Mesenchymal stem cell (in vitro differentiated cells and primary cell): ENCODE results near the gene GOLGA6L26. TPM values are rescaled to one million over a fixed set of nuclear protein-coding genes. Genes with fewer than 3 reads are reported as not detected.
"Not testable (repeated sequence)": the region's sequence is repeated elsewhere in the genome, so short reads cannot be mapped to it uniquely, and the experiment has no call there.

ENCODE experiments used
- DNase-seq: peaks from one replicate; pipeline ENCODE4 v3.0.0-alpha.2; 2013
- H2AFZ ChIP-seq: one replicate; pipeline ENCODE4 v1.6.1; 2013; ENCODE audit warnings: low read depth, mild to moderate bottlenecking, control low read depth, inconsistent platforms, low read length, moderate library complexity
- H2AK5ac ChIP-seq: 2 replicates; pipeline ENCODE4 v1.6.1; 2013; ENCODE audit warnings: low read length, moderate library complexity, mild to moderate bottlenecking, inconsistent platforms; ENCODE audit not compliant: severe bottlenecking
- H2BK120ac ChIP-seq: one replicate; pipeline ENCODE4 v1.6.1; 2013; ENCODE audit warnings: low read depth, mild to moderate bottlenecking, inconsistent platforms, low read length, moderate library complexity
- H2BK12ac ChIP-seq, 2 experiments: one replicate each; pipeline ENCODE4 v1.6.1; 2013; ENCODE audit warnings: inconsistent platforms in 2 of 2, low read length in 2 of 2, mild to moderate bottlenecking in 2 of 2, moderate library complexity in 2 of 2, control low read depth in 1 of 2
- H2BK15ac ChIP-seq: one replicate; pipeline ENCODE4 v1.6.1; 2013; ENCODE audit warnings: mild to moderate bottlenecking, low read depth, inconsistent platforms; ENCODE audit not compliant: poor library complexity, severe bottlenecking
- H2BK5ac ChIP-seq: 2 replicates; pipeline ENCODE4 v1.6.1; 2013; ENCODE audit warnings: low read depth, mild to moderate bottlenecking, low read length, control low read depth, inconsistent platforms; ENCODE audit not compliant: poor library complexity, severe bottlenecking
- H3K14ac ChIP-seq, 2 experiments: one replicate each; pipeline ENCODE4 v1.6.1; 2013; ENCODE audit warnings: inconsistent platforms in 2 of 2, low read length in 2 of 2, control low read depth in 1 of 2, mild to moderate bottlenecking in 1 of 2, moderate library complexity in 1 of 2
- H3K18ac ChIP-seq, 2 experiments: one replicate each; pipeline ENCODE4 v1.6.1; 2013; ENCODE audit warnings: inconsistent platforms in 2 of 2, low read length in 2 of 2, control low read depth in 1 of 2, low read depth in 1 of 2, mild to moderate bottlenecking in 1 of 2
- H3K23ac ChIP-seq, 2 experiments: one replicate each; pipeline ENCODE4 v1.6.1; 2013; ENCODE audit warnings: inconsistent platforms in 2 of 2, low read length in 2 of 2, mild to moderate bottlenecking in 2 of 2, moderate library complexity in 2 of 2, control low read depth in 1 of 2
- H3K27ac ChIP-seq: 2 replicates; pipeline ENCODE4 v1.5.1; 2013; ENCODE audit warnings: mild to moderate bottlenecking, moderate library complexity, low read length, control low read depth, inconsistent platforms; ENCODE audit not compliant: poor library complexity, severe bottlenecking
- H3K27me3 ChIP-seq, 2 experiments: 2 replicates each; pipeline versions ENCODE4 v1.6.1 to v1.7.0; 2013; ENCODE audit warnings: low read length in 2 of 2, mild to moderate bottlenecking in 2 of 2, moderate library complexity in 2 of 2, control low read depth in 1 of 2, inconsistent platforms in 1 of 2; ENCODE audit not compliant: control insufficient read depth in 1 of 2, insufficient read depth in 1 of 2
- H3K36me3 ChIP-seq, 2 experiments: 2 replicates each; pipeline versions ENCODE4 v1.6.1 to v1.7.0; 2013; ENCODE audit warnings: low read length in 2 of 2, control low read depth in 1 of 2, inconsistent platforms in 1 of 2, low read depth in 1 of 2, mild to moderate bottlenecking in 1 of 2; ENCODE audit not compliant: insufficient read depth in 2 of 2, control insufficient read depth in 1 of 2
- H3K4ac ChIP-seq, 2 experiments: one replicate each; pipeline ENCODE4 v1.6.1; 2013; ENCODE audit warnings: inconsistent platforms in 2 of 2, low read length in 2 of 2, mild to moderate bottlenecking in 2 of 2, moderate library complexity in 2 of 2, control low read depth in 1 of 2, low read depth in 1 of 2
- H3K4me1 ChIP-seq: 2 replicates; pipeline ENCODE4 v1.6.1; 2013; ENCODE audit warnings: low read depth, low read length, control low read depth; ENCODE audit not compliant: control insufficient read depth, insufficient read depth
- H3K4me2 ChIP-seq: 2 replicates; pipeline ENCODE4 v1.6.1; 2013; ENCODE audit warnings: low read length, mild to moderate bottlenecking, inconsistent platforms; ENCODE audit not compliant: poor library complexity, severe bottlenecking
- H3K4me3 ChIP-seq, 2 experiments: 2 replicates each; pipeline versions ENCODE4 v1.5.1 to v1.7.0; 2013; ENCODE audit warnings: low read length in 2 of 2, mild to moderate bottlenecking in 2 of 2, control low read depth in 1 of 2, low read depth in 1 of 2; ENCODE audit not compliant: insufficient read depth in 1 of 2
- H3K79me1 ChIP-seq: replicated peaks from 2 replicates; pipeline ENCODE4 v1.6.1; 2013; ENCODE audit warnings: mild to moderate bottlenecking, control low read depth, low read length, inconsistent platforms; ENCODE audit not compliant: poor library complexity, severe bottlenecking
- H3K9ac ChIP-seq: 2 replicates; pipeline ENCODE4 v1.7.0; 2013; ENCODE audit warnings: mild to moderate bottlenecking, low read length, moderate library complexity
- H3K9me3 ChIP-seq: 2 replicates; pipeline ENCODE4 v1.7.0; 2013; ENCODE audit warnings: mild to moderate bottlenecking, low read length; ENCODE audit not compliant: control insufficient read depth
- H4K8ac ChIP-seq: one replicate; pipeline ENCODE4 v1.6.1; 2013; ENCODE audit warnings: inconsistent platforms, mild to moderate bottlenecking, low read length, moderate library complexity
- H4K91ac ChIP-seq: one replicate; pipeline ENCODE4 v1.6.1; 2013; ENCODE audit warnings: mild to moderate bottlenecking, low read length, inconsistent platforms
- WGBS: methylation state at CpG from one replicate; pipeline ENCODE4 v1.1.7; 2013; ENCODE audit warnings: mixed read lengths; 5-methylcytosine and 5-hydroxymethylcytosine counted together
- small RNA-seq: library from polyadenylated mRNA; stranded (forward); fragments of <200 nt; extraction: miRNeasy Mini kit (QIAGEN cat#:217004); gene quantifications from one replicate; pipeline ENCODE3, GENCODE V24; 2013; ENCODE audit warnings: low read depth

Gene GOLGA6L26

DNA sequence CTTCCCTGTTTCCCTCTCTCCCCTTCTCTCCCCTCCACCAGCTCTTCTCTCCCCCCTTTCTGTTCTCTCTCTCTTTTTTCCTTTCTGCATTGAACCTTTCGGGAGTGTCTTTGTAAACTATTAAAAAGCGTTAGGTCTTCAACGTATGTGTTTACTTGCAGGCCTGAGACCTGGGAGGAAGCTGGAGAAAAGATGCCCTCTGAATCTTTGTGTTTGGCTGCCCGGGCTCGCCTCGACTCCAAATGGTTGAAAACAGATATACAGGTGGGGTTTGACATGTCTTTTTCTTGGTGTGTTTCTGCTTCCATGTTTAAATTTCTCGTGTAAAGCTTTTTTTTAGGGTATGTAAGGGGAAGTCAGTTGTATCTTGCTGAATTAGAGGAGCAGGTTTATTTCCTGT is 29.7 kb downstream of the GOLGA6L26 start:
- H3K4me2 ChIP-seq, H2AK5ac ChIP-seq, H2BK120ac ChIP-seq, H4K8ac ChIP-seq, H3K27me3 ChIP-seq, H3K14ac ChIP-seq, H2AFZ ChIP-seq, DNase-seq, H3K4ac ChIP-seq, H3K23ac ChIP-seq, H3K9me3 ChIP-seq, H3K79me1 ChIP-seq, H2BK5ac ChIP-seq, H3K27ac ChIP-seq, H4K91ac ChIP-seq, H2BK12ac ChIP-seq, H3K18ac ChIP-seq, H3K4me1 ChIP-seq, H2BK15ac ChIP-seq: not testable (repeated sequence)
- WGBS: 26% methylated on average over 7 of the region's 7 CpGs
- Histone ChIP-seq H3K36me3 (peaks cover 0 to 21% of the 10 kb centered on the region in 2 experiments), H3K4me3 (peak overlapping the region in 1 of 2 experiments; percentile 82), H3K9ac (peak overlapping the region; percentile 80)

DNA sequence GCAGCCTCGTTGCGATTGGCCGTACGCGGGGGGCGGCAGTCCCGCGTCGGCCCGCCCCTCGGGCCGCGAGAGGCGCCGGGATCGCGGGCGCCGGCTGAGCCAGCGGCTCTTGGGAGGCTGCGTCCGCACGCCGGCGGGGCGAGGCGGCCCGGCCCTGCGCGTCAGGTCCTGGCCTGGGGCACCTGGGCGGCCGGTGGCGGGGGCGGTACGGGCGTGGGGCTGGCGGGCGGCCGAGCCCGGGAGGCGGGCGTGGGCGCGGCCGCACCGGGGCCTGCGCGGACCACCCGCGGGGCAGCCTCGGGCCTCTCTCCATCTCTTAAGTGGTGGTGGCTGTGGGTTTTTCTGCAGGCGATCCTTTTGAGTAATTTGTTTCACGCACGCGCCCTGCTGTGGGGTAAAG is 30.3 kb downstream of the GOLGA6L26 start:
- peak; percentile 24 for DNase-seq

DNA sequence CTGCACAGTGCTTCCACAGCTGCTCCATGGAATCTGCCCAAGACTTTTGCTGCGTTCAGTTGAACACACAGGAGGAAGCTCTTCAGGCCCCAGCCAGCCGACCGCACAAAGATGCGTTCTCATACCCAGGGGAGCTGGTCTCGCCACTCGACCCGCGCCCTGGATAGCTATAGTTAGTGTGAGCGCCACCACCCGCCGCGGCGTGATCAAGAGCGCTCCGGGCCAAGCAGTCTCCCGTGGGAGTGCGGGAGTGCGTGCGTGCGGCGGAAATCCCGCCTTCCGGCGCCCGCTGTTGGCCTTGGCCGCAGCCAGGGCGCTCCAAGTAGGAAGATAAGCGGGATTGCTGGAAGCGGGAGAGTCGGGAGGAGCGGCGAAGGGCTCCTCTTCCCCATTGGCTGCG is 30.8 kb downstream of the GOLGA6L26 start:
- not testable (repeated sequence) for H3K23ac ChIP-seq, H3K27ac ChIP-seq, H3K4me2 ChIP-seq, H2BK120ac ChIP-seq, H4K91ac ChIP-seq, H2AFZ ChIP-seq, H3K9ac ChIP-seq, H3K27me3 ChIP-seq, H3K4ac ChIP-seq, H2AK5ac ChIP-seq, H2BK5ac ChIP-seq, DNase-seq, H3K18ac ChIP-seq, H4K8ac ChIP-seq, H2BK12ac ChIP-seq, H2BK15ac ChIP-seq, H3K9me3 ChIP-seq, H3K4me3 ChIP-seq, H3K14ac ChIP-seq, H3K79me1 ChIP-seq, H3K4me1 ChIP-seq
- peaks cover 0 to 14% of the 10 kb centered on the region in 2 experiments for H3K36me3 ChIP-seq
- WGBS: no CpG with 5 or more reads among the region's 33 CpGs

More for the DNA sequence above, 30.3 kb downstream of the GOLGA6L26 start:
- not testable (repeated sequence) for H3K4me2 ChIP-seq, H3K27me3 ChIP-seq, H4K91ac ChIP-seq, H3K79me1 ChIP-seq, H2BK5ac ChIP-seq, H3K9me3 ChIP-seq, H3K23ac ChIP-seq, H3K4ac ChIP-seq, H2BK120ac ChIP-seq, H3K27ac ChIP-seq, H3K14ac ChIP-seq, H3K18ac ChIP-seq, H2BK15ac ChIP-seq, H2BK12ac ChIP-seq, H3K4me1 ChIP-seq, H2AFZ ChIP-seq, H2AK5ac ChIP-seq, H4K8ac ChIP-seq
- Histone ChIP-seq H3K9ac (peak overlapping the region; percentile 80), H3K36me3 (peaks cover 0 to 18% of the 10 kb centered on the region in 2 experiments), H3K4me3 (peak overlapping the region; percentile 59 to 82)
- WGBS: 45% methylated on average over 4 of the region's 55 CpGs

Small RNAs within 50 kb of the gene (small RNA-seq; reads per million reads assigned to genes)
- gene RN7SL536P: not detected
